ENCODE measurements around the gene BCL7C. TPM values are rescaled to one million over a fixed set of nuclear protein-coding genes. Genes with fewer than 3 reads are reported as not detected.

The BCL7C gene
- polyA plus RNA-seq, 2 of the 4 experiments (the other 2 are of a cell fraction), result 10.8 to 12.9 TPM

DNA sequence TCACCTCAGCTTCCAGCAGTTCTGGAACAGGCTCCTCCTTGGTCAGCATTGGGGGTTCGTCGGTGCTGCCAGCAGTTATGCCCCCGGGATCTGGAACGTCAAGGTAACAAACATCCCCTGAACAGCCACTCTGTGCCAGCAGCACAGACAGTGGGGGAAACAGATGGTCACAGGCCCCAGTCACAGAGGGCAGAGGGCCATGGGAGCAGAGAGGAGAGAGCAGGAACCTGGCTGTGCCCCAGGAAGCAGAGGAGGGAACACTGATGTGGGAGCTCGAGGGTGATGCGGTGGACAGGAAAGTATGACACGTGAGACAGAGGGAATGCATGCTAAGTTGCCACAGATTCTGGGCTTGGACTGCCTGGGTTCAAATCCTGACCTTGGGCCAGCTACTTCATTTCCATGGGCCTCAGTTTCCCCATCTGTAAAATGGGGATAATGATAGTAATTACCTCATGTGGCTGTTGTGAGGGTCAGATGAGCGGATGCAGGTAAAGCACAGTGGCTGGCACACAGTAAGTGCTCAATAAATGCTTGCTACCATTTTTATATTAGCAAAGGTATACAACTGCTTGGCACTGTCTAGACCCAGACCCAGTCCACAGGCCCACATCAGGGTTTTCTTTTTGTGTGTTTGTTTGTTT, 4.9 kb downstream of the BCL7C start:
- FAIRE-seq (no peak), ATAC-seq (no peak), DNase-seq (ENCODE audit: low read depth in 1 of 2, low spot score in 1 of 2) (no peak)
- peaks cover 5% of the 10 kb centered on the region; the same call in 2 of the 3 replicates for H3K4me1 ChIP-seq
- 0 out of 2 replicates have a peak, but pooled peaks have one; percentile 43 for TF ChIP-seq KDM1A (IDR thresholded peaks at IDR 0.05; ENCODE audit: low read depth)
- no peak for TF ChIP-seq HDAC2 (IDR thresholded peaks at IDR 0.05)
- TF ChIP-seq, protein P1, sequence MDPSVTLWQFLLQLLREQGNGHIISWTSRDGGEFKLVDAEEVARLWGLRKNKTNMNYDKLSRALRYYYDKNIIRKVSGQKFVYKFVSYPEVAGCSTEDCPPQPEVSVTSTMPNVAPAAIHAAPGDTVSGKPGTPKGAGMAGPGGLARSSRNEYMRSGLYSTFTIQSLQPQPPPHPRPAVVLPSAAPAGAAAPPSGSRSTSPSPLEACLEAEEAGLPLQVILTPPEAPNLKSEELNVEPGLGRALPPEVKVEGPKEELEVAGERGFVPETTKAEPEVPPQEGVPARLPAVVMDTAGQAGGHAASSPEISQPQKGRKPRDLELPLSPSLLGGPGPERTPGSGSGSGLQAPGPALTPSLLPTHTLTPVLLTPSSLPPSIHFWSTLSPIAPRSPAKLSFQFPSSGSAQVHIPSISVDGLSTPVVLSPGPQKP (IDR thresholded peaks at IDR 0.05; ENCODE audit: low read depth, low read length), result no peak
- H3K4me2 ChIP-seq, result no peak overlapping the region
- H3K27ac ChIP-seq, result no peak overlapping the region
- H3K9me3 ChIP-seq, result no peaks in the 10 kb centered on the region
- H3K4me3 ChIP-seq, result no peak overlapping the region
- POLR2A ChIA-PET, result interaction anchor here (0.7 kb wide), 1 partner anchor 764 kb away, joined by 3 read pairs; no protein-coding TSS in a partner anchor
- CTCF ChIA-PET, result interaction anchor here (0.5 to 4.7 kb wide), 3 partner anchors 13 to 195 kb away, joined by 3 to 26 read pairs (median 22); no protein-coding TSS in a partner anchor
- 91% methylated on average over 8 of the region's 8 CpGs for WGBS (ENCODE audit: missing lambda C conversion rate)

DNA sequence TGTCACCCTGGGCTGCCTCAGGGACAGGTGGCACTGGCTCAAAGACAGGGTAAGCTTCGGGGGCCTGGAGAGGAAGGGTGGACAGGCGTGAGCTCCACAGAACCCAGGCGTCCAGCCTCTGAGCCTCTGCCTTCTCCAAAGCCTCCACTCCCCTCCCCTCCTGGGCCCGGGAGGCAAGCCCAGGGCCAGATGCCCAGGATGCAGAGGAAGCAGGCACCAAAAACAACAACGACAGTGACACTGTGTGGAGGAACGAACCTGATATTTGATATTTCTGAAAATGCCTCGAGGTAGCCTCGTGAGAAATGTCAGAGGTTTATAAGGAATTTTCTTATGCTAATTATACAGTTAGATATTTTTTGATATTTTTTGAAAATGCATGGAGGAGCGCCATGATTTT, 6.0 kb downstream of the BCL7C start:
- POLR2A ChIA-PET, result no interaction called here
- TF ChIP-seq CHD4 (IDR thresholded peaks at IDR 0.05; ENCODE audit: borderline replicate concordance), result no peak
- no peak for TF ChIP-seq RAD21 (conservative IDR thresholded peaks at IDR 0.05 in 1 of 2, IDR thresholded peaks at IDR 0.05 in 1 of 2)
- TF ChIP-seq JUNB (IDR thresholded peaks at IDR 0.05), result no peak
- TF ChIP-seq, protein P2, sequence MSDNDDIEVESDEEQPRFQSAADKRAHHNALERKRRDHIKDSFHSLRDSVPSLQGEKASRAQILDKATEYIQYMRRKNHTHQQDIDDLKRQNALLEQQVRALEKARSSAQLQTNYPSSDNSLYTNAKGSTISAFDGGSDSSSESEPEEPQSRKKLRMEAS (IDR thresholded peaks at IDR 0.05), result no peak
- TF ChIP-seq MAZ (IDR thresholded peaks at IDR 0.05; ENCODE audit: borderline replicate concordance, low read depth, low read length), result no peak
- TF ChIP-seq TP53 (CRISPR knock-in tag; IDR thresholded peaks at IDR 0.05), result no peak
- TF ChIP-seq CBX8 (IDR thresholded peaks at IDR 0.05), result no peak
- TF ChIP-seq NR3C1 (IDR thresholded peaks at IDR 0.05), result no peak
- no peak overlapping the region for H3K4me3 ChIP-seq
- H3K4me2 ChIP-seq, result no peak overlapping the region
- FAIRE-seq (no peak), ATAC-seq (no peak), DNase-seq (ENCODE audit: low read depth in 1 of 2, low spot score in 1 of 2) (no peak)
- H3K27ac ChIP-seq, result no peak overlapping the region
- peaks cover 3% of the 10 kb centered on the region; the same call in 2 of the 3 replicates for H3K4me1 ChIP-seq
- CTCF ChIA-PET, result interaction anchor here (0.6 to 2.6 kb wide), 3 partner anchors 14 to 565 kb away, joined by 3 to 15 read pairs (median 3); no protein-coding TSS in a partner anchor
- H3K9me3 ChIP-seq, result no peaks in the 10 kb centered on the region
- 87% methylated on average over 9 of the region's 9 CpGs for WGBS (ENCODE audit: missing lambda C conversion rate)

DNA sequence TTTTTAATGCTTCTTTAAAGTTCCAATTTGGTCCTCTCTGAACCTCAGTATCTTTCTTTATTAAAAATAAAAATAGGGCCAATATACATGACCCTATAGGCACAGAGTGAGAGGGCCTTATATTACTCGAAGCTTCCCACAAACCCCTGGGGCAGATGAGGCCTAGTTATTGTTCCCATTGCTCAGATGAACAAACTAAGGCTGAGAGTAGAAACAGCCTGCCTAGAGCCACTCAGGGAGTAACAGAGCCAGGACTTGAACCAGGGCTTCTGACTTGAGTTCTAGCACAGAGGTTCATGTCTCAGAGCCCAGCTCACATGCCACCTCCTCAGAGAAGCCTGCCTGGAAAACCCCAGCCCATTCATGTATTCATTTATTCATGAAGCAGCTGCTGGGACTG, 7.7 kb downstream of the BCL7C start:
- FAIRE-seq (no peak), DNase-seq (ENCODE audit: low read depth in 1 of 2, low spot score in 1 of 2) (no peak), ATAC-seq (no peak)
- no peak for TF ChIP-seq SMC3 (IDR thresholded peaks at IDR 0.05)
- TF ChIP-seq NPAS2 (CRISPR knock-in tag; IDR thresholded peaks at IDR 0.05; ENCODE audit: borderline replicate concordance), result no peak
- TF ChIP-seq, protein P3, sequence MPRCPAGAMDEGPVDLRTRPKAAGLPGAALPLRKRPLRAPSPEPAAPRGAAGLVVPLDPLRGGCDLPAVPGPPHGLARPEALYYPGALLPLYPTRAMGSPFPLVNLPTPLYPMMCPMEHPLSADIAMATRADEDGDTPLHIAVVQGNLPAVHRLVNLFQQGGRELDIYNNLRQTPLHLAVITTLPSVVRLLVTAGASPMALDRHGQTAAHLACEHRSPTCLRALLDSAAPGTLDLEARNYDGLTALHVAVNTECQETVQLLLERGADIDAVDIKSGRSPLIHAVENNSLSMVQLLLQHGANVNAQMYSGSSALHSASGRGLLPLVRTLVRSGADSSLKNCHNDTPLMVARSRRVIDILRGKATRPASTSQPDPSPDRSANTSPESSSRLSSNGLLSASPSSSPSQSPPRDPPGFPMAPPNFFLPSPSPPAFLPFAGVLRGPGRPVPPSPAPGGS (IDR thresholded peaks at IDR 0.05), result no peak
- no peak for TF ChIP-seq TFCP2L1 (CRISPR knock-in tag; IDR thresholded peaks at IDR 0.05)
- Histone ChIP-seq H3K27ac (no peak overlapping the region), H3K4me1 (no peaks in the 10 kb centered on the region), H3K4me3 (no peak overlapping the region), H3K9me3 (no peaks in the 10 kb centered on the region), H3K4me2 (no peak overlapping the region)
- ChIA-PET POLR2A (interaction anchor here (2.5 kb wide), 1 partner anchor 11 kb away, joined by 9 read pairs; no protein-coding TSS in a partner anchor), CTCF (interaction anchor here (0.6 to 2.6 kb wide), 5 partner anchors 9 to 72 kb away, joined by 3 to 15 read pairs (median 4); no protein-coding TSS in a partner anchor)
- WGBS (ENCODE audit: missing lambda C conversion rate), result 73% methylated on average over 1 of the region's 1 CpG

DNA sequence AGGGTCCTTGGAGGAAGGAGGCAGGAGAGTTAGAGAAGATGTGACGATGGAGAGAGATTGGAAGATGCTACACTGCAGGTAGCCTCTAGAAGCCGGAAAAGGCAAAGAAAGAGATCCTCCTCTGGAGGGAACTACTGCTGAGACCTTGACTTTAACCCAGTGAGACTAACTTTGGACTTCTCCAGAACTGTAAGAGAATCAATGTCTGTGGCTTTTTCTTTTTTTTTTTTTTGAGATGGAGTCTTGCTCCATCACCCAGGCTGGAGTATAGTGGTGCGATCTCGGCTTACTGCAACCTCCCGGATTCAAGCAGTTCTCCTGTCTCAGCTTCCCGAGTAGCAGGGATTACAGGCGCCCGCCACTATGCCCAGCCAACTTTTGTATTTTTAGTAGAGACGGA, 8.7 kb downstream of the BCL7C start:
- no peak for DNase-seq (ENCODE audit: low read depth in 1 of 2, low spot score in 1 of 2)
- no peak for ATAC-seq
- 95% methylated on average over 9 of the region's 9 CpGs for WGBS (ENCODE audit: missing lambda C conversion rate)
- no peaks in the 10 kb centered on the region for H3K9me3 ChIP-seq
- POLR2A ChIA-PET, result interaction anchor here (2.5 kb wide), 1 partner anchor 10 kb away, joined by 9 read pairs; no protein-coding TSS in a partner anchor
- no peaks in the 10 kb centered on the region for H3K4me1 ChIP-seq
- FAIRE-seq, result no peak
- H3K4me2 ChIP-seq, result no peak overlapping the region
- CTCF ChIA-PET, result interaction anchor here (2.6 kb wide), 1 partner anchor 40 kb away, joined by 6 read pairs; no protein-coding TSS in a partner anchor
- H3K27ac ChIP-seq, result no peak overlapping the region
- H3K4me3 ChIP-seq, result no peak overlapping the region
- TF ChIP-seq RCOR1 (IDR thresholded peaks at IDR 0.05; ENCODE audit: low read depth, low read length) (no peak), RARB (CRISPR knock-in tag; IDR thresholded peaks at IDR 0.05) (no peak)

Measured in A549 (cell line).